Naive thymus-derived CD8-positive, alpha-beta T cell (primary cell): Measurements from ENCODE around the gene IMMP2L. TPM values are rescaled to one million over a fixed set of nuclear protein-coding genes. Genes with fewer than 3 reads are reported as not detected.

ENCODE experiments used
- ATAC-seq, 2 donors: fragments of 150-1000 bp; cut with Tn5 transposase in 1 of 2; sonication (Bioruptor Pico), chemical (Tn5 transposase) in 1 of 2; 1 replicate in 1 of 2; 2 replicates in 1 of 2; pipeline ENCODE4 v1.10.0; 2021; ENCODE audit warnings: mild to moderate bottlenecking in 2 of 2, moderate library complexity in 2 of 2
- POLR2A ChIA-PET: fragments of 350-600 bp; sonication (Branson Sonifier 250); formaldehyde crosslinking; loops from one replicate; lab custom pipeline; 2021; ENCODE audit warnings: antibody characterized with exemption; lab: Charles Lee
- DNase-seq, 10 donors: peaks; one replicate each; pipeline versions ENCODE4 v3.0.0 to v3.0.0-alpha.2; 2020 to 2022
- H3K27ac Mint-ChIP-seq, 10 donors: one replicate each; pipeline ENCODE4 v1.8.0; 2020 to 2022; ENCODE audit warnings: mild to moderate bottlenecking in 10 of 10, mixed read lengths in 10 of 10, moderate library complexity in 4 of 10, inconsistent platforms in 1 of 10
- H3K27me3 Mint-ChIP-seq, 5 donors: one replicate each; pipeline ENCODE4 v1.8.0; 2021 to 2022; ENCODE audit warnings: mixed read lengths in 5 of 5
- H3K36me3 Mint-ChIP-seq, 3 donors: one replicate each; pipeline ENCODE4 v1.8.0; 2020 to 2022; ENCODE audit warnings: mixed read lengths in 3 of 3, mild to moderate bottlenecking in 2 of 3, inconsistent platforms in 1 of 3
- H3K4me1 Mint-ChIP-seq, 4 donors: one replicate each; pipeline ENCODE4 v1.8.0; 2021 to 2022; ENCODE audit warnings: mixed read lengths in 4 of 4
- H3K4me3 Mint-ChIP-seq, 10 donors: one replicate each; pipeline ENCODE4 v1.8.0; 2020 to 2022; ENCODE audit warnings: mild to moderate bottlenecking in 10 of 10, mixed read lengths in 10 of 10, moderate library complexity in 6 of 10, inconsistent platforms in 1 of 10
- H3K9me3 Mint-ChIP-seq, 9 donors: one replicate each; pipeline ENCODE4 v1.8.0; 2020 to 2022; ENCODE audit warnings: mixed read lengths in 9 of 9, mild to moderate bottlenecking in 3 of 9, inconsistent platforms in 1 of 9, moderate library complexity in 1 of 9
- polyA plus RNA-seq, 3 donors: library from polyadenylated mRNA; unstranded; fragments of 300-500 nt; fragmentation: Illumina TruSeq; gene quantifications; one replicate each; pipeline ENCODE4 v1.2.3, GENCODE V29; 2021
- total RNA-seq, 8 experiments: library from RNA in 2 of 8; stranded (reverse) in 2 of 8; gene quantifications; one replicate each; pipeline ENCODE4 v1.2.3 and lab custom pipeline; 2021 to 2026

Gene IMMP2L
- total and polyA plus RNA-seq, 5 experiments from 2014 or later: 17.1 to 29.1 (median 19.6) TPM

DNA sequence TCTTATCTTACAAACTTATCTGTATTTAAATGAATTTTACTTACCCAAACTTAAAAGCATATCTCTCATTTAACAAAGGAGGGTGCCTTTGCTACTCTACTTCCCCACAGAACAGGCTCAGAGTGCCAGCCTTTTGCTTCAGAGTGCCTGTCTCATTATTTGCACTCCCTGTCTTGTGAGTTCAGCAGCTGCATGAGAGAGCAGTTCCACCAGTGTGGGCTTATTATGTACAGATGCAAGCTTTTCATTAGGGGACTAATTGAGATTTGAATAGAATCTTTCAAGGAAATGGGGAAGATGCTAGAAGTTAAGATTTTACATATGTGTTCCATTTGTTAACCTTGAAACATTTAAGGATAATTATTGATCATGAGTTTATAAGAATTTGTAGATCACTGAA lies 781.6 kb downstream of the IMMP2L start:
- Mint-ChIP-seq H3K9me3 (peaks cover 0 to 2% (median 0%) of the 10 kb centered on the region in 9 donors), H3K27ac (peak overlapping the region in 1 of 10 donors; percentile 51), H3K4me3 (no peak overlapping the region), H3K27me3 (no peaks in the 10 kb centered on the region), H3K36me3 (no peaks in the 10 kb centered on the region), H3K4me1 (peaks cover 0 to 3% (median 1%) of the 10 kb centered on the region in 4 donors)
- DNase-seq (no peak), ATAC-seq (no peak)
- POLR2A ChIA-PET: no interaction called here

DNA sequence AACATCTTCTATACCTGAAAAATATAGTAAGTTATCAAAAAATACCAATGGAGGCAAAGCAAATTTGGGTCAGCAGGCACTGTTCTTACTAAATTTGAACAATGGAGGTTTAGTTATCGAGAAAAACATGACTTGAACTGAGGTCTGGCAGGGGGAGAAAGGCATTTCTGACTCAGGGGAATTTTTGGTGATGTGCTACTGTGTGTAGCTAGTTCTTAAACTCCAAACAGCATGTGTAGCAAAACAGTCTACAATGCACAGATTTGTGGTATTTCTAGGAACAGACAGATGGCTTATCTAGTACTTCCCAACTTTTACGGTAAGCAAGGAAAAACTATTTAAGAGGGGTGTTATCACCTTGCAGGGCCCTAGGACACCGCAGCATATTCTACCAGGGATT lies 783.0 kb downstream of the IMMP2L start:
- ATAC-seq (no peak), DNase-seq (no peak)
- POLR2A ChIA-PET: no interaction called here
- Mint-ChIP-seq H3K4me1 (peaks cover 0 to 3% (median 1%) of the 10 kb centered on the region in 4 donors), H3K27me3 (no peaks in the 10 kb centered on the region), H3K4me3 (no peak overlapping the region), H3K36me3 (no peaks in the 10 kb centered on the region), H3K27ac (no peak overlapping the region), H3K9me3 (peaks cover 0 to 2% (median 0%) of the 10 kb centered on the region in 9 donors)

DNA sequence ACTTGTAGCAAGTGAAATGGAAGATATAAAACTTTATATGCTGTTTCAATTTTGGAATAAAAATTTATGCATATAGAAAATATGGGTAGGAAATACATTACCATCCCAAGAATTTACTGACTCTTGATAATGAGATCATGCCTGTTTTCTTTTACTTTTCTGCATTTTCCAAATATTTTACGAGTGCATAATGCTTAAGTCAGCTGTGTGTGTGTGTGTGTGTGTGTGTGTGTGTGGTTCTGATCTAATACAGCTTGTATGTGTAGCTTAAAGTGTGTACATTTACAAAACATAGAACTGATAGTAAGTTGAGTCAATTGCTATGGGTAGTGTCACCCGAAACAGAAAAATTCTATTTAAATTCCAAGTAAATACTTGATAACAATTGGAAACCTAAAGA lies 787.2 kb downstream of the IMMP2L start:
- POLR2A ChIA-PET: no interaction called here
- H3K36me3 Mint-ChIP-seq: no peaks in the 10 kb centered on the region
- no peak overlapping the region for H3K4me3 Mint-ChIP-seq

DNA sequence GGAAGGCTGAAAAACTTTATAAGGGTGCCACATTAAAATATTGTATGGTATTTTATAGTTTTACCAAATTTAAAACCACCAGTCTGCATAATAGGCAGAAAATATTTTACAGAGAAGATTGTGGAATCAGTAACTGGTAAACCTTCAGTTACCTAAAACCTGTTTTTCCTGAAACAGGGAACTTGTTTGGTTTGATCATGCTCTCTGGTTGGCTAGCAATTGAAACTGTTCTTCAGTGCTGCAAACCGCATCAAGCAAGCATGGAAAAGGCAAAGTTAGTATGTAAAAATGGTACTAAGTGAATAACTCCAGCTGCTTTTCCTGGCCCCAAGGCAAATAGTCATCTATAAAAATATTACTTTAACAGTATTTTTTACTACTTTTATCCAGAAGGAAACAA lies 788.2 kb downstream of the IMMP2L start:
- H3K4me1 Mint-ChIP-seq: peaks cover 0 to 8% (median 2%) of the 10 kb centered on the region in 4 donors
- ATAC-seq: no peak
- POLR2A ChIA-PET: no interaction called here
- no peak overlapping the region for H3K4me3 Mint-ChIP-seq
- no peak overlapping the region for H3K27ac Mint-ChIP-seq
- H3K36me3 Mint-ChIP-seq: no peaks in the 10 kb centered on the region
- peaks cover 0 to 2% (median 0%) of the 10 kb centered on the region in 9 donors for H3K9me3 Mint-ChIP-seq
- no peaks in the 10 kb centered on the region for H3K27me3 Mint-ChIP-seq
- no peak for DNase-seq

More for the DNA sequence above, 787.2 kb downstream of the IMMP2L start:
- H3K27me3 Mint-ChIP-seq: no peaks in the 10 kb centered on the region
- H3K27ac Mint-ChIP-seq: no peak overlapping the region
- peaks cover 0 to 8% (median 2%) of the 10 kb centered on the region in 4 donors for H3K4me1 Mint-ChIP-seq
- ATAC-seq: no peak
- no peak for DNase-seq
- H3K9me3 Mint-ChIP-seq: peaks cover 0 to 2% (median 0%) of the 10 kb centered on the region in 9 donors

DNA sequence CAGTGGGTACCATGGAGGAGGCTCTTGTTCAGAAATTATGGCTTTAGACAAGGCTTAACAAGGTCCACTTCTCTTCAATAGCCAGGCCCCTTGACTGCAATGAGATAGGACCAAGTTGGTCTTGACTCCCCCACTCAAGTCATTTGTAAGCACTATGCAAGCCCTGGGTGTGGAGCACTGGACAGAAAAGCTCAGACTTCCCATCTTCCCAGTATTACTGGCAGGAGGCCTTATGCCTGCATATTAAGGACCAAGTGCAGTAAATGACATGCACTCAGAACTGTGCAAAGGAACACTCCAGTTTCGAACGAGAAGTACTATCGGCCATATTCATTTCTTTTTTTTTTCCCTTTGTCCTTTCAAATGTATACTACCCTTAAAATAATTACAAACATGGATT lies 789.7 kb downstream of the IMMP2L start:
- POLR2A ChIA-PET: no interaction called here
- Mint-ChIP-seq H3K9me3 (peaks cover 0 to 2% (median 0%) of the 10 kb centered on the region in 9 donors), H3K27me3 (no peaks in the 10 kb centered on the region), H3K36me3 (no peaks in the 10 kb centered on the region), H3K4me1 (peaks cover 0 to 8% (median 2%) of the 10 kb centered on the region in 4 donors), H3K27ac (peak overlapping the region in 1 of 10 donors; percentile 7), H3K4me3 (no peak overlapping the region)
- ATAC-seq: no peak
- DNase-seq: no peak

DNA sequence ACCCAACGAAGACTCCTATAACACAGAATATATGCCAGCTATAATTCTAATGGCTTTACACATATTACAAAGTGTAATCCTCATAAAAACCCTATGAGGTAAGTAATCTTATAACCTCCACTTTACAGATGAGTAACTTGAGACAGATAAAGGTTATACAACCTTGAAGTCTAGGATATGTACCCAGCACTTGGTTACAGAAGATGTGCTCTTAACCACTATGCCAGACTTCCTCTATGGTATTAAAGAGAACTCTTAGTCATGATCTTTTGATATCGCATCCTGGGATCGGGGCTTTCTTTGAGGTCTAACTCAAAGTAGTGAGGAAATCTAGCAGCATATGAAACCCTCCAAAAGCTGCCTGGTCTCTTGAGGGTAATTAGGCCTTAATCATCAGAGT lies 790.6 kb downstream of the IMMP2L start:
- Mint-ChIP-seq H3K36me3 (no peaks in the 10 kb centered on the region), H3K27ac (peak overlapping the region in 1 of 10 donors; percentile 39), H3K4me1 (peaks cover 0 to 11% (median 2%) of the 10 kb centered on the region in 4 donors), H3K4me3 (no peak overlapping the region), H3K27me3 (no peaks in the 10 kb centered on the region), H3K9me3 (peaks cover 0 to 1% (median 0%) of the 10 kb centered on the region in 9 donors)
- POLR2A ChIA-PET: no interaction called here
- no peak for DNase-seq
- ATAC-seq: no peak

DNA sequence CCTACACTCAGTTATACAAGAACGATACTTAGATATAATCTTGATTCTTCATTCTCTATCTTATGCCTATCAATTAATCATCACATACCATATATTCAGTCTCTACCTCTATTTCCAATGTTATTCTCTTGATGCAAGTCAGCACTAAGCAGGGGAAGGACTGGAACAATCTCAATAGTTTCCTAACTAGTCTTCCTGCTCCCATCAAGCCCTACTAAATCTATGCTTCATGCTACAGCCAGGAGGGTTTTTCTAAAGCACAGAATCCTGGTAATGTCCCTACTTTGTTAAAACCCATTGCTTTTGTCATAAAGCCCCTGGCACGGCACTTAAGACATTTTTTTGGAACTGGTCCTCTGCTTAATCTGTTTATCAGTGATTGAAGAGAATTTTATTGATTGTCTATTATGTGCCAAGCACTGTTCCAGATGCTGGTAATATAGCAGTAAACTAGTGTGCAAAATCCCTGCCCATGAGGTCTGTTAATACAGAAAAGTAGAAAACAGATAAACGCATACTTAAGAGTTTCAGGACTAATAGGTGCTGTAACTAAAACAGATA lies 794.7 kb downstream of the IMMP2L start:
- Mint-ChIP-seq H3K27ac (no peak overlapping the region), H3K9me3 (no peaks in the 10 kb centered on the region), H3K4me3 (no peak overlapping the region), H3K4me1 (peaks cover 0 to 11% (median 2%) of the 10 kb centered on the region in 4 donors), H3K27me3 (no peaks in the 10 kb centered on the region), H3K36me3 (no peaks in the 10 kb centered on the region)
- POLR2A ChIA-PET: no interaction called here
- no peak for ATAC-seq
- no peak for DNase-seq

DNA sequence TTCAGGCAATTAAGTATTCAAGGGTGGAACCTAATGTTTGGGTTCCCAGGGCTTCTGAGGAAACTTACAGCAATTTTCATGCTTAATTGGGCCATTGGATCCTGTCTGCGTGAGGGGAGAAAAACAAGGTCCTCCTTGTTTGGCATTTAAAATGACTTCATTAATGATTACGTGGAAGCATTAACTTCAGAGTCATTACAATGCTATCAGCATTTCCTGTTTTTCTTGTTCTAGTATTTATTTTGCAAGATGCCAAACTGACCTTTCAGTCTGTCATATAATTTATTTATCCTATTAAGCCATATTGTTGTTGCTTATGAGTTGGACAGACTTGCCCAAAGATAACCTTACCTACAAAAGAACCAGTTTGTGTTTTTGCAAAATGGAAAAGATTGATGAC lies 795.4 kb downstream of the IMMP2L start:
- H3K27ac Mint-ChIP-seq: no peak overlapping the region
- no peaks in the 10 kb centered on the region for H3K36me3 Mint-ChIP-seq
- no peak overlapping the region for H3K4me3 Mint-ChIP-seq
- H3K4me1 Mint-ChIP-seq: peaks cover 0 to 10% (median 2%) of the 10 kb centered on the region in 4 donors
- no peaks in the 10 kb centered on the region for H3K9me3 Mint-ChIP-seq
- POLR2A ChIA-PET: no interaction called here
- DNase-seq: no peak
- ATAC-seq: no peak
- H3K27me3 Mint-ChIP-seq: no peaks in the 10 kb centered on the region

DNA sequence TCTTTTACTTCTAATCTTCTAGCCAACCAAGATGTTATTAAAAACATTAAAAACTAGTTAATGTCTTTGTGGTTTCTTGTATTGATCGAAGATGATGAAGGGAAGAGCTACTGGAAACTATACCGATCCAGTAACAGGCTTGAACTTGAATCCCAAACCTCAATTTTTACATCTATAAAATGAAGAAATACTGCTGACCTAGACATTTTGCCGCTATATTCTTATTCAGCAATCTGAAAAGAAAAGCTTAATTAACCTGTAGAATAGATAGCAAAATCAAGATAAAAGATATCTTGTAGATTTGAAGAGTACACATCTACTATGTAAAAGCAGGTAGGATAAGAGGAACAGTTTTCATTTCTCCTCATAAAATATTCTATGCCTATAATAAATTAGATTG lies 797.4 kb downstream of the IMMP2L start:
- Mint-ChIP-seq H3K4me1 (peaks cover 0 to 2% (median 0%) of the 10 kb centered on the region in 4 donors), H3K27ac (no peak overlapping the region), H3K27me3 (no peaks in the 10 kb centered on the region), H3K4me3 (no peak overlapping the region), H3K9me3 (no peaks in the 10 kb centered on the region), H3K36me3 (no peaks in the 10 kb centered on the region)
- DNase-seq: no peak
- POLR2A ChIA-PET: interaction anchor here (0.6 kb wide), 1 partner anchor 49 kb away, joined by 3 read pairs; no protein-coding TSS in a partner anchor
- no peak for ATAC-seq

DNA sequence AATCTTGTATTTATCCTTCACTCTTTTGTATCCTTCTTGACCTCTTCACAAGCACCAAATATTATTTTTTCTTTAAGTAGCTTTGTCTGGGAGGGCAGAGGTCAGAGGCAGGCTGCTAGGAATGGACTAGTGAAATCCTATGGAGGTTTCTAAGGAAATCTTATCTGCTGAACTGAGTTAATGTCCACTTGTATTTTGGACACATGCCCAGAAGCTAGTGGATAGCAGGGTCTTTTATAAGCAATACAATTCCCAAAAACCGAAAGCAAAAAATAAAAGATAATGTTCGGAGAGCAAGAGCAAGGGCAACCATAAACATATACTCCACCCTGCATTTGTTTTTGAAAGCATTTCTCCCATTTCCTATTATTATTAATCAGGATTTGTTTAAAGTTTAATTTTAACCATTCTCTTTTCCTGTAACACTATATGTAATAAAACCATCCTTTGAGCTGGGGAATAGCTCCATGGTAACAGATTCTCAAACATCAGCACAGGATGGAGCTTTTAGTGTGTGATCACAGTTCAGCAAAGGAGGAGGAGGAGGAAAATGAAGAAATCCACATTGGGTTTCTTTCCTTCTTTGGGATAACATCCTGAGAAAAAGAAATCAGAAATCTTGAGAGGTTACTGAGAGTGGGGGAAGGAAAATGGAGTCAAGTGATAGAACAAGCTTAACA lies 799.6 kb downstream of the IMMP2L start:
- no peak for ATAC-seq
- peaks cover 0 to 2% (median 0%) of the 10 kb centered on the region in 4 donors for H3K4me1 Mint-ChIP-seq
- POLR2A ChIA-PET: no interaction called here
- no peaks in the 10 kb centered on the region for H3K9me3 Mint-ChIP-seq
- no peak for DNase-seq
- H3K27me3 Mint-ChIP-seq: no peaks in the 10 kb centered on the region
- no peak overlapping the region for H3K4me3 Mint-ChIP-seq
- no peak overlapping the region for H3K27ac Mint-ChIP-seq
- H3K36me3 Mint-ChIP-seq: no peaks in the 10 kb centered on the region

DNA sequence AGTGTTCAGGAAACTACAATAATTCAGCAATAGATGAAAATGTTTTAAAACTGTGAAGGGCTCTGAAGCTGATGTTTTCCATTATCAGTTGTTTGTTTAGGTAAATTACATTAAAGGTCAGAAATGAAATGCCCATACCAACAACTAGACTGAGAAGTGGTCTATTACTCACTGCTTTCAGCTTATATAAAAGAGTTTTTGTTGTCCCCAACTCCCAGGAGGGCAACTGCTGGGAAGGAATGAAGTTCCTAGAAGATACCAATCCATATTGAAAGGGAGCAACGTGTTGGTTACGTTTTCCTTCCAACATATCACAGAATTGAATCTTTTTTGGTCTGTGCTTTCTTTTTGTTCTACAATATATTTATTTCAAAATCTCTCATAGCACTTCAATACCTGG lies 802.0 kb downstream of the IMMP2L start:
- POLR2A ChIA-PET: no interaction called here
- H3K36me3 Mint-ChIP-seq: no peaks in the 10 kb centered on the region
- H3K9me3 Mint-ChIP-seq: no peaks in the 10 kb centered on the region
- no peak overlapping the region for H3K4me3 Mint-ChIP-seq
- no peak overlapping the region for H3K27ac Mint-ChIP-seq
- H3K27me3 Mint-ChIP-seq: no peaks in the 10 kb centered on the region
- DNase-seq (no peak), ATAC-seq (no peak)
- H3K4me1 Mint-ChIP-seq: peaks cover 0 to 2% (median 0%) of the 10 kb centered on the region in 4 donors

DNA sequence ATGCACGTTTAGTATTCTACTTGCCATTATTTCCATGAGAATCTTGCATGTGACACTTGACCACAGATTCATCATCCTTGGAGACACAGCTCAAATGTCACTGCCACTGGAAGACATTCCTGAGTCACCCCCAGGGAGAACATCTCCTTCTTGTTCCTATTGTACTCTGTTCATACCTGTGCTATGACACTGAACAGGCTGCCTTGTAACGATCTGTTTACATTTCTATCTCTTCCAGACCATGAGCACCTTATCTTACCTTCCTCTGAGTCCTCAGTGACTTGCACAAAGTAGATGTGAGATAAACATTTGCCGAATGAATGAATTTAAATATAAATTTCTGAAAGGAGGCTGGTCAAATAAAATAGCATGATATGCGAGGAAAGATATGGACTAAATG lies 803.2 kb downstream of the IMMP2L start:
- DNase-seq (no peak), ATAC-seq (no peak)
- no peak overlapping the region for H3K27ac Mint-ChIP-seq
- no peaks in the 10 kb centered on the region for H3K9me3 Mint-ChIP-seq
- H3K4me3 Mint-ChIP-seq: no peak overlapping the region
- POLR2A ChIA-PET: no interaction called here
- H3K36me3 Mint-ChIP-seq: no peaks in the 10 kb centered on the region
- peaks cover 0 to 2% (median 0%) of the 10 kb centered on the region in 4 donors for H3K4me1 Mint-ChIP-seq
- no peaks in the 10 kb centered on the region for H3K27me3 Mint-ChIP-seq

DNA sequence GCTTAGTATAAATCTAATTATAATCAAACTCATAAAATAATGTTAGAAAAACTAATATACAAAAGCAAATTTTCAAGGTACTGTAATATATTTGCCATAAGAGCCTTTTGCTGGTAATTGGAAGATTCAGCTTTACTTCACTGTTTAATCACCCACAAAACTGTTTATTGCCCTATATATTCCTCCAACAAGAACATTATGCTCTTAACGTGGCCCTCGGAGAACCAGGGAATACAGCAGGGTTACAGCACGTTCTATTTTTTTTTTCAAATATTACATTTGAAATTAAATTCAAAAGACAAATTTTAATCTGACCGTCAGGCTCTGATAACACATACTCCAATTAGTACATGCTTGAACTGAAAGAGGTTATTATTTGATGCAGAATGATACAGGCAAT lies 807.6 kb downstream of the IMMP2L start:
- Mint-ChIP-seq H3K9me3 (no peaks in the 10 kb centered on the region), H3K27me3 (no peaks in the 10 kb centered on the region), H3K27ac (no peak overlapping the region), H3K4me1 (peaks cover 0 to 2% (median 0%) of the 10 kb centered on the region in 4 donors), H3K4me3 (no peak overlapping the region), H3K36me3 (no peaks in the 10 kb centered on the region)
- POLR2A ChIA-PET: no interaction called here
- no peak for ATAC-seq
- no peak for DNase-seq
